ENCODE data around the gene ARHGEF11.

The ARHGEF11 gene

GRCh38 chr1:156998301-156998700, 47.2 kb downstream of the ARHGEF11 start:
- DNase-seq = no peak

GRCh38 chr1:156995412-156995811, 50.1 kb downstream of the ARHGEF11 start:
- no peak for DNase-seq

GRCh38 chr1:156994277-156994676, 51.3 kb downstream of the ARHGEF11 start:
- DNase-seq = no peak

GRCh38 chr1:156993426-156994147, 52.0 kb downstream of the ARHGEF11 start:
- DNase-seq = no peak

GRCh38 chr1:156992215-156992614, 53.3 kb downstream of the ARHGEF11 start:
- no peak for DNase-seq

GRCh38 chr1:156987715-156988114, 57.8 kb downstream of the ARHGEF11 start:
- no peak for DNase-seq

- DNase-seq = no peak
These were observed 65.0 kb downstream of the ARHGEF11 start for GRCh38 chr1:156980551-156980950.

GRCh38 chr1:156975084-156975483, 70.5 kb downstream of the ARHGEF11 start:
- no peak for DNase-seq

- DNase-seq = no peak
These were observed 72.1 kb downstream of the ARHGEF11 start for GRCh38 chr1:156973417-156973816.

GRCh38 chr1:156970017-156970416, 75.5 kb downstream of the ARHGEF11 start:
- DNase-seq = no peak

GRCh38 chr1:156969496-156969895, 76.0 kb downstream of the ARHGEF11 start:
- no peak for DNase-seq

GRCh38 chr1:156964441-156964840, 81.1 kb downstream of the ARHGEF11 start:
- DNase-seq = no peak

- peak; percentile 39 to 47 for DNase-seq
These were observed 81.9 kb downstream of the ARHGEF11 start for GRCh38 chr1:156963621-156964020.

GRCh38 chr1:156961709-156962108, 83.8 kb downstream of the ARHGEF11 start:
- peak; percentile 42 to 49 for DNase-seq

GRCh38 chr1:156959925-156960324, 85.6 kb downstream of the ARHGEF11 start:
- DNase-seq = no peak

- DNase-seq = no peak
These were observed 86.1 kb downstream of the ARHGEF11 start for GRCh38 chr1:156959414-156959813.

- no peak for DNase-seq
These were observed 87.3 kb downstream of the ARHGEF11 start for GRCh38 chr1:156958247-156958714.

- DNase-seq = no peak
These were observed 87.9 kb downstream of the ARHGEF11 start for GRCh38 chr1:156957634-156958033.

GRCh38 chr1:156956333-156956732, 89.2 kb downstream of the ARHGEF11 start:
- DNase-seq = no peak

- no peak for DNase-seq
These were observed 92.0 kb downstream of the ARHGEF11 start for GRCh38 chr1:156953571-156953970.

- DNase-seq = peak in 1 of 2 experiments; percentile 4
These were observed 94.2 kb downstream of the ARHGEF11 start for GRCh38 chr1:156951371-156951770.

- DNase-seq = no peak
These were observed 96.4 kb downstream of the ARHGEF11 start for GRCh38 chr1:156949127-156949526.

GRCh38 chr1:156948708-156949107, 96.8 kb downstream of the ARHGEF11 start:
- DNase-seq = no peak

- no peak for DNase-seq
These were observed 97.6 kb downstream of the ARHGEF11 start for GRCh38 chr1:156947818-156948525.

Measured in activated T-cell treated with anti-CD3 and anti-CD28 coated beads, Interleukin-2, amount 50 U/mL, for 48 hours (primary cell).